NCI-H524 (cell line): ENCODE data around the gene CAAP1.
"Not testable (repeated sequence)": the region's sequence is repeated elsewhere in the genome, so short reads cannot be mapped to it uniquely, and the experiment has no call there.

Experiments
- DNase-seq, 2 experiments: peaks; one replicate each; lab custom pipeline; 2025; lab: John Stamatoyannopoulos, UW

The CAAP1 gene

GRCh38 chr9:26833792-26834191, 58.8 kb downstream of the CAAP1 start:
- no peak for DNase-seq

DNA sequence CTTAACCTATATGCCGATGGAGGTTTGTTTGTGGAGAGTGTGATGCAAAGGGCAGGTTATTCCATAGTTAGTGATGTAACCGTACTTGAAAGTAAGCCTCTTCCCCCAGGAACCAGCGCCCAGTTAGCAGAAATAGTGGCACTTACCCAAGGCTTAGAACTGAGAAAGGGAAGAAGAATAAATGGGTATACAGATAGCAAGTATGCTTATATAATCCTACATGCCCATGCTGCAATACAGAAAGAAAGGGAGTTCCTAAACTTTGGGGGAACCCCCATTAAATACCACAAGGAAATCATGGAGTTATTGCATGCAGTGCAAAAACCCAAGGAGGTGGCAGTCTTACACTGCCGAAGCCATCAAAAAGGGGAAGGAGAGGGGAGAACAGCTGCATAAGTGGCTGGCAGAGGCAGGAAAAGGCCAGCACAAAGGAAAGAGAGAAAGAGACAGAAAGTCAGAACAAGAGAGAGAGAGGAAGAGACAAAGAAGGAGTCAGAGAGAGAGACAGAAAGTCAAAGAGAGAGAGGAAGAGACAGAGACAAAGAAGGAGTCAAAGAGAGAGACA, 64.1 kb downstream of the CAAP1 start:
- DNase-seq: not testable (repeated sequence)

GRCh38 chr9:26814799-26815198, 77.8 kb downstream of the CAAP1 start:
- no peak for DNase-seq

DNA sequence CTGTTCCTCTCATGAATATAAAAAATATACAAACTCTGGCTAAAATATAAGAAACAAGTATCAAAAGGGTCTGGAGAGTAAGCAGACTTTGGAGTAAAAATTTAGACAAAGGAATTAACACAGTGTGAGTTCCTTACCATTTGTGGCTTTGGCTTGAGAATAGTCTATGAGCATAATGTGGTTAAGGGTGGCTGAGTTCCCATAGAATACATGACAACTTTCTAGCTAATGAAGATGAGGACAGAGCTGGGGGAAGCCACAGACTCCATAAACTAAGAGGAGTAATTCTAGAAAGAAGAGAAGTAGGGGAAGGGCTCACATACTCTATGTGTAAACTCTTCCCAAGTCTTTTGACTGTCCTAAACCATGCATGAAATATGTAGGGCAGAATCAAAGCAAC, 79.4 kb downstream of the CAAP1 start:
- no peak for DNase-seq

DNA sequence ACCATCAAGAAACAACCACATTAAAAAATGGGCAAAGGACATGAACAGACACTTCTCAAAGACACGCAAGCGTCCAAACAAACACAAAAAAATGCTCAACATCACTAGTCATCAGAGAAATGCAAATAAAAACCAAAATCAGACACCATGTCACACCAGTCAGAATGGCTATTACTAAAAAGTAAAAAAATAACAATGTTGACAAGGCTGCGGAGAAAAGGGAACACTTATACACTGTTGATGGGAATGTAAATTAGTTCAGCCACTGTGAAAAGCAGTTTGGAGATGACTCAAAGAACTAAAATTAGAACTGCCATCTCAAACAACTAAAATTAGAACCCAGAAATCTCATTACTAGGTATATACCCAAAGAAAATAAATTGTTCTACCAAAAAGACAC, 80.4 kb downstream of the CAAP1 start:
- no peak for DNase-seq

- DNase-seq: no peak
Measured at GRCh38 chr9:26811106-26811505, 81.5 kb downstream of the CAAP1 start.

GRCh38 chr9:26809795-26810194, 82.8 kb downstream of the CAAP1 start:
- DNase-seq: no peak

- DNase-seq: no peak
Measured at GRCh38 chr9:26807161-26807560, 85.4 kb downstream of the CAAP1 start.

- no peak for DNase-seq
Measured at GRCh38 chr9:26802921-26803320, 89.7 kb downstream of the CAAP1 start.

- no peak for DNase-seq
Measured at GRCh38 chr9:26801772-26802171, 90.8 kb downstream of the CAAP1 start.

GRCh38 chr9:26800322-26800721, 92.3 kb downstream of the CAAP1 start:
- no peak for DNase-seq

GRCh38 chr9:26791274-26791673, 101.3 kb downstream of the CAAP1 start:
- DNase-seq: no peak
